CD14-positive monocyte (primary cell): Measurements from ENCODE around the gene ADPRS. TPM values are rescaled to one million over a fixed set of nuclear protein-coding genes. Genes with fewer than 3 reads are reported as not detected.

ENCODE experiments used
- DNase-seq, 3 donors: peaks; one replicate each; pipeline ENCODE4 v3.0.0-alpha.2; 2011 to 2022
- H2AFZ ChIP-seq: 2 replicates; pipeline ENCODE4 v1.6.0; 2012; ENCODE audit warnings: mild to moderate bottlenecking, low read depth, low read length, inconsistent platforms; ENCODE audit not compliant: insufficient read depth, poor library complexity, severe bottlenecking
- H3K27ac ChIP-seq, 2 donors: 1 replicate in 1 of 2; 2 replicates in 1 of 2; pipeline ENCODE4 v1.5.1; 2012 to 2013; ENCODE audit warnings: low read length in 2 of 2, control low read depth in 1 of 2, inconsistent platforms in 1 of 2, low read depth in 1 of 2, mild to moderate bottlenecking in 1 of 2
- H3K27me3 ChIP-seq, 2 donors: one replicate each; pipeline versions ENCODE4 v1.6.0 to v1.6.1; 2011 to 2013; ENCODE audit warnings: low read length in 2 of 2; ENCODE audit not compliant: control insufficient read depth in 2 of 2, insufficient read depth in 2 of 2
- H3K36me3 ChIP-seq, 2 donors: replicated peaks in 1 of 2; 1 replicate in 1 of 2; 2 replicates in 1 of 2; pipeline versions ENCODE4 v1.5.1 to v1.6.1; 2012 to 2013; ENCODE audit warnings: low read length in 2 of 2, control low read depth in 1 of 2, inconsistent platforms in 1 of 2, mild to moderate bottlenecking in 1 of 2; ENCODE audit not compliant: insufficient read depth in 2 of 2, control insufficient read depth in 1 of 2
- H3K4me1 ChIP-seq, 2 donors: 1 replicate in 1 of 2; 2 replicates in 1 of 2; pipeline versions ENCODE4 v1.5.1 to v1.6.1; 2012 to 2013; ENCODE audit warnings: low read length in 2 of 2, control low read depth in 1 of 2, inconsistent platforms in 1 of 2, mild to moderate bottlenecking in 1 of 2, moderate library complexity in 1 of 2; ENCODE audit not compliant: insufficient read depth in 2 of 2, control insufficient read depth in 1 of 2
- H3K4me2 ChIP-seq: replicated peaks from 2 replicates; pipeline ENCODE3; 2012; ENCODE audit warnings: low read length, moderate library complexity, mild to moderate bottlenecking; ENCODE audit not compliant: poor library complexity, severe bottlenecking; ENCODE audit errors: extremely low read depth
- H3K4me3 ChIP-seq, 3 experiments: fragments of 200-600 bp in 1 of 3; sonication (generic) in 1 of 3; replicated peaks in 1 of 3; 1 replicate in 2 of 3; 2 replicates in 1 of 3; pipeline ENCODE4 v1.5.1; 2011 to 2013; ENCODE audit warnings: low read length in 3 of 3, mild to moderate bottlenecking in 3 of 3, control low read depth in 2 of 3, low read depth in 2 of 3, inconsistent platforms in 1 of 3, moderate library complexity in 1 of 3
- H3K79me2 ChIP-seq: 2 replicates; pipeline ENCODE4 v1.6.0; 2012; ENCODE audit warnings: mild to moderate bottlenecking, control low read depth, inconsistent platforms, low read length, moderate library complexity; ENCODE audit not compliant: insufficient read depth
- H3K9ac ChIP-seq: 2 replicates; pipeline ENCODE4 v1.6.0; 2017; ENCODE audit warnings: low read length, mild to moderate bottlenecking; ENCODE audit not compliant: insufficient read depth, poor library complexity, severe bottlenecking
- H3K9me3 ChIP-seq, 2 donors: replicated peaks in 1 of 2; 1 replicate in 1 of 2; 2 replicates in 1 of 2; pipeline versions ENCODE4 v1.5.1 to v1.6.1; 2012 to 2013; ENCODE audit warnings: low read length in 2 of 2, control low read depth in 1 of 2; ENCODE audit not compliant: control insufficient read depth in 1 of 2, insufficient read depth in 1 of 2
- H4K20me1 ChIP-seq: 2 replicates; pipeline ENCODE4 v1.6.0; 2012; ENCODE audit warnings: mild to moderate bottlenecking, low read length, control low read depth, moderate library complexity; ENCODE audit not compliant: insufficient read depth
- H3K27ac Mint-ChIP-seq, 7 donors: one replicate each; pipeline ENCODE4 v1.8.0; 2020; ENCODE audit warnings: mild to moderate bottlenecking in 7 of 7, mixed read lengths in 7 of 7, moderate library complexity in 6 of 7, inconsistent platforms in 2 of 7
- H3K27me3 Mint-ChIP-seq, 3 donors: one replicate each; pipeline ENCODE4 v1.8.0; 2021 to 2022; ENCODE audit warnings: low read depth in 3 of 3, mild to moderate bottlenecking in 3 of 3, mixed read lengths in 3 of 3, moderate library complexity in 3 of 3, inconsistent platforms in 1 of 3
- H3K36me3 Mint-ChIP-seq, 2 donors: one replicate each; pipeline ENCODE4 v1.8.0; 2020; ENCODE audit warnings: mixed read lengths in 2 of 2, inconsistent platforms in 1 of 2, mild to moderate bottlenecking in 1 of 2
- H3K4me1 Mint-ChIP-seq: one replicate; pipeline ENCODE4 v1.8.0; 2020; ENCODE audit warnings: mild to moderate bottlenecking, mixed read lengths
- H3K4me3 Mint-ChIP-seq, 2 donors: one replicate each; pipeline ENCODE4 v1.8.0; 2020; ENCODE audit warnings: mild to moderate bottlenecking in 2 of 2, mixed read lengths in 2 of 2, moderate library complexity in 1 of 2
- H3K9me3 Mint-ChIP-seq, 7 donors: one replicate each; pipeline ENCODE4 v1.8.0; 2020 to 2022; ENCODE audit warnings: mixed read lengths in 7 of 7, mild to moderate bottlenecking in 6 of 7, moderate library complexity in 6 of 7, inconsistent platforms in 2 of 7
- CTCF ChIP-seq: fragments of 200-600 bp; IDR thresholded peaks from one replicate; pipeline ENCODE4 v1.8.0; 2022; ENCODE audit warnings: antibody characterized with exemption, mild to moderate bottlenecking
- WGBS: methylation state at CpG from one replicate; pipeline ENCODE4 v1.1.5; 2013; ENCODE audit warnings: missing lambda C conversion rate; ENCODE audit not compliant: insufficient coverage; 5-methylcytosine and 5-hydroxymethylcytosine counted together
- intact Hi-C, 2 donors: fragments of 100-400 bp; cut with micrococcal nuclease; formaldehyde crosslinking; loops; one replicate each; pipeline versions ENCODE4 v1.15.0 to v1.15.1; 2023
- polyA plus RNA-seq, 3 donors: library from polyadenylated mRNA; depleted of rRNA in 1 of 3; unstranded in 2 of 3; stranded (reverse) in 1 of 3; fragments of 300-500 nt in 2 of 3; fragments of >200 nt in 1 of 3; fragmentation: Illumina TruSeq in 2 of 3; gene quantifications; 1 replicate in 2 of 3; 2 replicates in 1 of 3; pipeline ENCODE4 v1.2.3, GENCODE V29; 2012 to 2021

The ADPRS gene
- polyA plus RNA-seq, 3 donors: 13.4 to 30.6 (median 21.9) TPM

- Mint-ChIP-seq H3K4me1 (peaks cover 13% of the 10 kb centered on the region), H3K27me3 (peaks cover 3 to 5% (median 5%) of the 10 kb centered on the region in 3 donors), H3K9me3 (peaks cover 0 to 2% (median 0%) of the 10 kb centered on the region in 7 donors), H3K27ac (peak overlapping the region in 2 of 7 donors; percentile 22 to 25), H3K36me3 (peaks cover 27 to 42% of the 10 kb centered on the region in 2 donors), H3K4me3 (no peak overlapping the region)
- intact Hi-C loops: no loop called here
- Histone ChIP-seq H4K20me1 (no peaks in the 10 kb centered on the region), H2AFZ (no peak overlapping the region), H3K27me3 (no peaks in the 10 kb centered on the region), H3K4me2 (no peak overlapping the region), H3K9ac (no peak overlapping the region), H3K27ac (no peak overlapping the region), H3K4me1 (peaks cover 10 to 15% of the 10 kb centered on the region in 2 donors), H3K36me3 (peaks cover 2 to 15% of the 10 kb centered on the region in 2 donors), H3K79me2 (no peaks in the 10 kb centered on the region), H3K4me3 (no peak overlapping the region), H3K9me3 (no peaks in the 10 kb centered on the region)
- WGBS: 71% methylated on average over 4 of the region's 4 CpGs
- DNase-seq: no peak
- TF ChIP-seq CTCF: no peak
Measured at GRCh38 chr1:36111151-36111550, 22.5 kb downstream of the ADPRS start.

GRCh38 chr1:36112823-36113222, 24.1 kb downstream of the ADPRS start:
- H3K36me3 Mint-ChIP-seq: peaks cover 37 to 40% of the 10 kb centered on the region in 2 donors
- no peaks in the 10 kb centered on the region for H3K9me3 ChIP-seq
- no peak overlapping the region for H3K4me2 ChIP-seq
- no peaks in the 10 kb centered on the region for H3K27me3 ChIP-seq
- intact Hi-C loops: no loop called here
- H3K4me3 Mint-ChIP-seq: no peak overlapping the region
- no peaks in the 10 kb centered on the region for H3K79me2 ChIP-seq
- WGBS: 98% methylated on average over 9 of the region's 9 CpGs
- H3K27ac Mint-ChIP-seq: no peak overlapping the region
- no peak overlapping the region for H3K9ac ChIP-seq
- peaks cover 2 to 15% of the 10 kb centered on the region in 2 donors for H3K36me3 ChIP-seq
- no peak for TF ChIP-seq CTCF
- no peak overlapping the region for H3K4me3 ChIP-seq
- H3K4me1 ChIP-seq: peaks cover 14 to 25% of the 10 kb centered on the region in 2 donors
- H3K27me3 Mint-ChIP-seq: peaks cover 2 to 5% (median 3%) of the 10 kb centered on the region in 3 donors
- no peak overlapping the region for H3K27ac ChIP-seq
- H3K9me3 Mint-ChIP-seq: peaks cover 0 to 2% (median 0%) of the 10 kb centered on the region in 7 donors
- H3K4me1 Mint-ChIP-seq: peaks cover 24% of the 10 kb centered on the region
- no peaks in the 10 kb centered on the region for H4K20me1 ChIP-seq
- H2AFZ ChIP-seq: no peak overlapping the region
- DNase-seq: no peak
